Muscle of back (tissue), 13 donors: ENCODE results near the gene KCNK15. TPM values are rescaled to one million over a fixed set of nuclear protein-coding genes. Genes with fewer than 3 reads are reported as not detected.
A peak's percentile ranks its signal among the peaks of the same experiment; 100 is the strongest.
"Not testable (repeated sequence)": the region's sequence is repeated elsewhere in the genome, so short reads cannot be mapped to it uniquely, and the experiment has no call there.

Source experiments
- DNase-seq, 3 donors: peaks; one replicate each; pipeline versions ENCODE4 v3.0.0 to v3.0.0-alpha.2; 2013
- long read RNA-seq, 9 donors: transcript quantifications; one replicate each; lab custom pipeline, GENCODE V29; 2026
- polyA plus RNA-seq, 10 donors: library from polyadenylated mRNA; unstranded; fragments of 120-200 nt; gene quantifications; one replicate each; pipeline ENCODE4 v1.2.1, GENCODE V29; 2013; ENCODE audit not compliant: insufficient read length in 10 of 10

The KCNK15 gene
- under 1 TPM in 8 of 10 donors, not detected in 2; 0.09 to 0.37 (median 0.24) TPM for polyA plus RNA-seq
- long read RNA-seq, donor 1: 0 reads
- long read RNA-seq, donor 2: 0 reads
- long read RNA-seq, donor 3: 0 reads
- long read RNA-seq, donor 4: 0 reads
- long read RNA-seq, donor 5: 0 reads
- long read RNA-seq, donor 6, partial matches to known transcripts: 0 of 1 reads
- long read RNA-seq, donor 6, other reads (novel, unspliced or antisense): 0 of 1 reads
- long read RNA-seq, donor 7: 0 reads
- long read RNA-seq, donor 8: 0 reads
- long read RNA-seq, donor 9: 0 reads

- peak in 1 of 3 donors; percentile 75 for DNase-seq
These were observed at the start of gene KCNK15 for GRCh38 chr20:44745598-44746366. Gene KCNK15, plus strand, starts transcription at chr20:44745865. Its CDS starts 46 bp downstream, at chr20:44745911.

GRCh38 chr20:44696315-44696714 lies 49.4 kb upstream of the KCNK15 start:
- DNase-seq: no peak

- not testable (repeated sequence) for DNase-seq
These were observed 48.6 kb upstream of the KCNK15 start for GRCh38 chr20:44697041-44697440.

- DNase-seq: no peak
These were observed 47.3 kb upstream of the KCNK15 start for GRCh38 chr20:44698351-44698750.

GRCh38 chr20:44700306-44700705 lies 45.4 kb upstream of the KCNK15 start:
- no peak for DNase-seq

- DNase-seq: peak in 1 of 3 donors; percentile 52
These were observed 44.4 kb upstream of the KCNK15 start for GRCh38 chr20:44701118-44701857.

- DNase-seq: peak in 1 of 3 donors; percentile 26
These were observed 43.8 kb upstream of the KCNK15 start for GRCh38 chr20:44701858-44702256.

- DNase-seq: peak; percentile 69 to 91 (median 79)
These were observed 42.9 kb upstream of the KCNK15 start for GRCh38 chr20:44702776-44703175.

GRCh38 chr20:44703183-44703925 lies 42.3 kb upstream of the KCNK15 start:
- DNase-seq: no peak

GRCh38 chr20:44703956-44704488 lies 41.6 kb upstream of the KCNK15 start:
- DNase-seq: peak in 1 of 3 donors; percentile 13

GRCh38 chr20:44704551-44704971 lies 41.1 kb upstream of the KCNK15 start:
- DNase-seq: no peak

GRCh38 chr20:44705364-44706094 lies 40.1 kb upstream of the KCNK15 start:
- DNase-seq: no peak

GRCh38 chr20:44706301-44707017 lies 39.2 kb upstream of the KCNK15 start:
- DNase-seq: peak; percentile 53 to 84 (median 68)

GRCh38 chr20:44707018-44707579 lies 38.6 kb upstream of the KCNK15 start:
- no peak for DNase-seq

GRCh38 chr20:44709380-44709779 lies 36.3 kb upstream of the KCNK15 start:
- DNase-seq: no peak

- DNase-seq: no peak
These were observed 35.9 kb upstream of the KCNK15 start for GRCh38 chr20:44709797-44710196.

GRCh38 chr20:44711237-44711636 lies 34.4 kb upstream of the KCNK15 start:
- no peak for DNase-seq

- no peak for DNase-seq
These were observed 31.5 kb upstream of the KCNK15 start for GRCh38 chr20:44714102-44714700.
